ENCODE results near the gene SEC14L1.

The SEC14L1 gene

DNA sequence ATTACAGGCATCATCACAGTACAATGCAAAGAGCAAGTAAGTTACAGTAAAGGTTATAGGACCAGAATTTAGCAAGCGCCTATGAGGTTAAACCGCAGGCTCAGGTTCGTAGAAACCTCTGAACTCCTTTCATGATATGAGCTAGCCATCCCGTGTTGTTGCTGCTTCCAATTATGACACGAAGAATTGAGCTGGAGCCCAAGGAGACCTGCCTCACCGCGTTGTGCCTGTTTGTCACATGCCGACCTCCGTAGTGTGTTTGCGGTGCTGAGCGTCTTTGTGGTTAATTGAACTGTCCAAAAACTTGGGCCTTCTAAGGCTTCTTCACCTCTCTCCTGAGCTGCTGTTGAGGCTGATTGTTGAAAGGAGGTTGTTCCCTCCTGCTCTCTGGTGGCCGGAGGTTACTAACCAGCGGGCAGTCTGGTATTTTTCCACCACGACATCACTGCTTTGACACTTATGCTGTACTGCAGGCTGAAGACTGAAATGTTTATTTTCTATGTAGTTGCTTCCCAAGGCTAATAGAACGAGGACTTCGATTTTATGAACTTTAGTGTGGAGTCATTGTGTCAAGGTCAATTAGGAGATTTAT lies 67.5 kb downstream of the SEC14L1 start:
- Histone ChIP-seq H2AFZ (ENCODE audit: insufficient read depth, low read length, poor library complexity) (no peak overlapping the region), H3K4me3 (ENCODE audit: low read depth, low read length) (no peak overlapping the region), H4K8ac (ENCODE audit: low read depth, low read length) (no peak overlapping the region), H3K14ac (ENCODE audit: low read length) (no peak overlapping the region), H3K18ac (ENCODE audit: low read length) (no peak overlapping the region), H3K4me1 (ENCODE audit: control insufficient read depth in 1 of 2, insufficient read depth in 2 of 2, low read length in 2 of 2) (peaks cover 4 to 10% of the 10 kb centered on the region in 2 experiments), H3K27ac (ENCODE audit: low read depth, low read length) (no peak overlapping the region), H3K23ac (ENCODE audit: low read length) (no peak overlapping the region), H3K4me2 (ENCODE audit: low read length) (no peak overlapping the region), H2BK12ac (ENCODE audit: low read length) (no peak overlapping the region), H3K27me3 (ENCODE audit: insufficient read depth, low read length) (no peaks in the 10 kb centered on the region), H2BK120ac (ENCODE audit: insufficient read depth, low read length, poor library complexity) (no peak overlapping the region), H4K12ac (ENCODE audit: low read depth, low read length) (no peak overlapping the region), H3K36me3 (ENCODE audit: control insufficient read depth in 1 of 2, insufficient read depth in 2 of 2, low read length in 2 of 2) (peaks cover 58 to 60% of the 10 kb centered on the region in 2 experiments), H3K79me2 (ENCODE audit: control insufficient read depth, insufficient read depth, low read length, poor library complexity) (no peaks in the 10 kb centered on the region), H3K9me3 (ENCODE audit: insufficient read depth, low read depth, low read length) (no peaks in the 10 kb centered on the region), H2AK5ac (ENCODE audit: low read length) (no peak overlapping the region), H4K91ac (ENCODE audit: low read depth, low read length) (no peak overlapping the region), H3K79me1 (ENCODE audit: low read length) (peaks cover 5% of the 10 kb centered on the region), H2BK5ac (ENCODE audit: low read depth, low read length, poor library complexity) (no peak overlapping the region), H3K9ac (ENCODE audit: low read length) (no peak overlapping the region), H3K4ac (ENCODE audit: low read depth, low read length) (no peak overlapping the region)
- WGBS (ENCODE audit: extremely low coverage, insufficient coverage, insufficient read length) = no CpG with 5 or more reads among the region's 16 CpGs
- no peak for DNase-seq

DNA sequence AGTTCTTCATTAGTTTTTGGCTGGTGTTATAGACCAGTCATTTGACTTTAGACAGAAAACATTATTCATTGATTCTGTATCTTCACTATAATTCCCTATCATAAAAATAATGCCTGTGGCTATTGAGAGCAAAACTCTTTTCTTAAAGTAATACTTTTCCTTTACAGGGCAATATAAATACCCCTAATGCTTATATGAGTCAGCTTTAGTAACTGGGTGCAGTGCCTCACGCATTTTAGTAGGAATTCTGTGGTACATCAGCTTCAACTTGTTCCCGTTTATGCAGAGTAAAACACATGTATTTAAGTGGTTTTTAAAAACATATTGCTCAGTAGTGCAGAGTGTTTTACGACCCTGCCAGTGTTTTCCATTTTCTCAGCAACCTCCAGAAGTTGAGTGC lies 68.1 kb downstream of the SEC14L1 start:
- Histone ChIP-seq H2BK12ac (ENCODE audit: low read length) (no peak overlapping the region), H3K4ac (ENCODE audit: low read depth, low read length) (no peak overlapping the region), H3K14ac (ENCODE audit: low read length) (no peak overlapping the region), H3K23ac (ENCODE audit: low read length) (no peak overlapping the region), H3K4me3 (ENCODE audit: low read depth, low read length) (no peak overlapping the region), H4K91ac (ENCODE audit: low read depth, low read length) (no peak overlapping the region), H3K27ac (ENCODE audit: low read depth, low read length) (no peak overlapping the region), H3K9ac (ENCODE audit: low read length) (no peak overlapping the region), H3K27me3 (ENCODE audit: insufficient read depth, low read length) (no peaks in the 10 kb centered on the region), H3K36me3 (ENCODE audit: control insufficient read depth in 1 of 2, insufficient read depth in 2 of 2, low read length in 2 of 2) (peaks cover 58 to 61% of the 10 kb centered on the region in 2 experiments), H4K8ac (ENCODE audit: low read depth, low read length) (no peak overlapping the region), H4K12ac (ENCODE audit: low read depth, low read length) (no peak overlapping the region), H3K18ac (ENCODE audit: low read length) (no peak overlapping the region), H2AFZ (ENCODE audit: insufficient read depth, low read length, poor library complexity) (no peak overlapping the region), H2BK5ac (ENCODE audit: low read depth, low read length, poor library complexity) (no peak overlapping the region), H3K79me1 (ENCODE audit: low read length) (peaks cover 5% of the 10 kb centered on the region), H3K9me3 (ENCODE audit: insufficient read depth, low read depth, low read length) (no peaks in the 10 kb centered on the region), H3K4me2 (ENCODE audit: low read length) (no peak overlapping the region), H2BK120ac (ENCODE audit: insufficient read depth, low read length, poor library complexity) (no peak overlapping the region), H2AK5ac (ENCODE audit: low read length) (no peak overlapping the region), H3K4me1 (ENCODE audit: control insufficient read depth in 1 of 2, insufficient read depth in 2 of 2, low read length in 2 of 2) (peaks cover 4 to 10% of the 10 kb centered on the region in 2 experiments), H3K79me2 (ENCODE audit: control insufficient read depth, insufficient read depth, low read length, poor library complexity) (no peaks in the 10 kb centered on the region)
- DNase-seq = no peak
- no CpG with 5 or more reads among the region's 3 CpGs for WGBS (ENCODE audit: extremely low coverage, insufficient coverage, insufficient read length)

DNA sequence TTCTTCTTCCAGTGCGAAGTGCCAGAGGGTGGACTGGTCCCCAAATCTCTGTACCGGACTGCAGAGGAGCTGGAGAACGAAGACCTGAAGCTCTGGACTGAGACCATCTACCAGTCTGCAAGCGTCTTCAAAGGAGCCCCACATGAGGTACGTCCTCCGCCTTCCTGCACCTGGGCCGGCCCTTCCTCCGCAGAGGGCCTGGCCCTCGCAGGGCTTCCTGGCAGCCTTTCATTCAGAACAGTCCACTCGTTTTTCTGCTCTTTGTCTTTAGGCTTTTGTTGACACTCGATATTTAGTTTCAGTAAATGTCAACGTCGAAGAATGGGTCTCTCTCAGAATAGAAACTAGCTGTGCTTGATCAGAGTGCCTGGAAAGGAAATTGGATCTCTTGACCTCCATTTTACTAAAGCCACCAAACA lies 68.6 kb downstream of the SEC14L1 start:
- H3K14ac ChIP-seq (ENCODE audit: low read length) = no peak overlapping the region
- H4K12ac ChIP-seq (ENCODE audit: low read depth, low read length) = no peak overlapping the region
- H2BK120ac ChIP-seq (ENCODE audit: insufficient read depth, low read length, poor library complexity) = no peak overlapping the region
- no peak overlapping the region for H3K4me2 ChIP-seq (ENCODE audit: low read length)
- no peaks in the 10 kb centered on the region for H3K9me3 ChIP-seq (ENCODE audit: insufficient read depth, low read depth, low read length)
- no peak overlapping the region for H3K4ac ChIP-seq (ENCODE audit: low read depth, low read length)
- H3K23ac ChIP-seq (ENCODE audit: low read length) = no peak overlapping the region
- H2AFZ ChIP-seq (ENCODE audit: insufficient read depth, low read length, poor library complexity) = no peak overlapping the region
- H3K79me1 ChIP-seq (ENCODE audit: low read length) = peaks cover 5% of the 10 kb centered on the region
- WGBS (ENCODE audit: extremely low coverage, insufficient coverage, insufficient read length) = no CpG with 5 or more reads among the region's 13 CpGs
- H3K18ac ChIP-seq (ENCODE audit: low read length) = no peak overlapping the region
- H2BK5ac ChIP-seq (ENCODE audit: low read depth, low read length, poor library complexity) = no peak overlapping the region
- no peak overlapping the region for H4K8ac ChIP-seq (ENCODE audit: low read depth, low read length)
- peaks cover 4 to 10% of the 10 kb centered on the region in 2 experiments for H3K4me1 ChIP-seq (ENCODE audit: control insufficient read depth in 1 of 2, insufficient read depth in 2 of 2, low read length in 2 of 2)
- H3K9ac ChIP-seq (ENCODE audit: low read length) = no peak overlapping the region
- no peak overlapping the region for H2AK5ac ChIP-seq (ENCODE audit: low read length)
- H3K4me3 ChIP-seq (ENCODE audit: low read depth, low read length) = no peak overlapping the region
- no peak overlapping the region for H2BK12ac ChIP-seq (ENCODE audit: low read length)
- H3K27ac ChIP-seq (ENCODE audit: low read depth, low read length) = no peak overlapping the region
- no peak for DNase-seq
- H4K91ac ChIP-seq (ENCODE audit: low read depth, low read length) = no peak overlapping the region
- peaks cover 60 to 64% of the 10 kb centered on the region in 2 experiments for H3K36me3 ChIP-seq (ENCODE audit: control insufficient read depth in 1 of 2, insufficient read depth in 2 of 2, low read length in 2 of 2)
- H3K79me2 ChIP-seq (ENCODE audit: control insufficient read depth, insufficient read depth, low read length, poor library complexity) = no peaks in the 10 kb centered on the region
- no peaks in the 10 kb centered on the region for H3K27me3 ChIP-seq (ENCODE audit: insufficient read depth, low read length)

DNA sequence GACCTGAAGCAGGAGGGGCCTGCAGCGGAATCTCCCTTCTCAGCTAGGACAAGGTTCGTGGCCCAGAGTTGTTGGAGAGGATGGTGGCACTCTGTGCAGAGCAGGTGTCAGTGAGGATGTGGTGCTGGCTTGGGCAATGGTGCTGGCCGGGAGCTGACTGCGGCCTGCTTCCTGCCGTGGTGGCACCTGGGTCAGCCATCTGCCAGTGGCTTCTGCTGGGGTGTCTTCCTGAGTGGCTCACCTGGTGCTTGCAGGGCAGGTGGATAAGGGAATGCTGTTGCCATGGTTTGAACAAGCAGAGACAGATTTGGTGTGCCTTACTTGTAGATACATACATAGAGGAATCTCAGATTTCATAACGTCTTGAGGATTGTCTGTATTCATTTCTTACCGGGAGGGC lies 69.6 kb downstream of the SEC14L1 start:
- no peak overlapping the region for H2BK5ac ChIP-seq (ENCODE audit: low read depth, low read length, poor library complexity)
- no peak overlapping the region for H2AK5ac ChIP-seq (ENCODE audit: low read length)
- H3K23ac ChIP-seq (ENCODE audit: low read length) = no peak overlapping the region
- H3K4ac ChIP-seq (ENCODE audit: low read depth, low read length) = no peak overlapping the region
- peaks cover 4 to 10% of the 10 kb centered on the region in 2 experiments for H3K4me1 ChIP-seq (ENCODE audit: control insufficient read depth in 1 of 2, insufficient read depth in 2 of 2, low read length in 2 of 2)
- peaks cover 2% of the 10 kb centered on the region for H3K9me3 ChIP-seq (ENCODE audit: insufficient read depth, low read depth, low read length)
- no peak overlapping the region for H4K8ac ChIP-seq (ENCODE audit: low read depth, low read length)
- no peak overlapping the region for H3K9ac ChIP-seq (ENCODE audit: low read length)
- peaks cover 5% of the 10 kb centered on the region for H3K79me1 ChIP-seq (ENCODE audit: low read length)
- H3K18ac ChIP-seq (ENCODE audit: low read length) = no peak overlapping the region
- H4K12ac ChIP-seq (ENCODE audit: low read depth, low read length) = no peak overlapping the region
- no peak overlapping the region for H3K4me3 ChIP-seq (ENCODE audit: low read depth, low read length)
- no peak overlapping the region for H2AFZ ChIP-seq (ENCODE audit: insufficient read depth, low read length, poor library complexity)
- H2BK12ac ChIP-seq (ENCODE audit: low read length) = no peak overlapping the region
- H2BK120ac ChIP-seq (ENCODE audit: insufficient read depth, low read length, poor library complexity) = no peak overlapping the region
- no CpG with 5 or more reads among the region's 7 CpGs for WGBS (ENCODE audit: extremely low coverage, insufficient coverage, insufficient read length)
- H3K27ac ChIP-seq (ENCODE audit: low read depth, low read length) = no peak overlapping the region
- H3K79me2 ChIP-seq (ENCODE audit: control insufficient read depth, insufficient read depth, low read length, poor library complexity) = no peaks in the 10 kb centered on the region
- H3K4me2 ChIP-seq (ENCODE audit: low read length) = no peak overlapping the region
- no peak for DNase-seq
- H4K91ac ChIP-seq (ENCODE audit: low read depth, low read length) = no peak overlapping the region
- H3K27me3 ChIP-seq (ENCODE audit: insufficient read depth, low read length) = no peaks in the 10 kb centered on the region
- peaks cover 63% of the 10 kb centered on the region in 2 experiments for H3K36me3 ChIP-seq (ENCODE audit: control insufficient read depth in 1 of 2, insufficient read depth in 2 of 2, low read length in 2 of 2)
- H3K14ac ChIP-seq (ENCODE audit: low read length) = no peak overlapping the region

Data from trophoblast cell (in vitro differentiated cells and primary cell).